Activated CD8-positive, alpha-beta T cell treated with anti-CD3 and anti-CD28 coated beads for 36 hours (primary cell): ENCODE results near the gene TMEM147. TPM values are rescaled to one million over a fixed set of nuclear protein-coding genes. Genes with fewer than 3 reads are reported as not detected.

Source experiments
- ATAC-seq: fragments of 200-7000 bp; cut with Tn5 transposase; one replicate; pipeline ENCODE4 v1.10.0; 2021; ENCODE audit warnings: mild to moderate bottlenecking, moderate library complexity
- CTCF ChIA-PET: fragments of 350-600 bp; sonication (Branson Sonifier 250); formaldehyde crosslinking; loops from one replicate; lab custom pipeline; 2021; ENCODE audit warnings: antibody characterized with exemption; lab: Charles Lee
- POLR2A ChIA-PET: fragments of 350-600 bp; sonication (Branson Sonifier 250); formaldehyde crosslinking; loops from one replicate; lab custom pipeline; 2021; ENCODE audit warnings: antibody characterized with exemption; lab: Charles Lee
- DNase-seq: peaks from one replicate; pipeline ENCODE4 v3.0.0-alpha.2; 2020
- H3K27ac Mint-ChIP-seq: one replicate; pipeline ENCODE4 v1.8.0; 2021; ENCODE audit warnings: mild to moderate bottlenecking, mixed read lengths
- H3K27me3 Mint-ChIP-seq: one replicate; pipeline ENCODE4 v1.8.0; 2021; ENCODE audit warnings: mixed read lengths
- H3K36me3 Mint-ChIP-seq: one replicate; pipeline ENCODE4 v1.8.0; 2021; ENCODE audit warnings: low read depth, mixed read lengths
- H3K4me1 Mint-ChIP-seq: one replicate; pipeline ENCODE4 v1.8.0; 2021; ENCODE audit warnings: low read depth, mixed read lengths
- H3K4me3 Mint-ChIP-seq: one replicate; pipeline ENCODE4 v1.8.0; 2021; ENCODE audit warnings: mild to moderate bottlenecking, moderate library complexity, mixed read lengths
- H3K9me3 Mint-ChIP-seq: one replicate; pipeline ENCODE4 v1.8.0; 2021; ENCODE audit warnings: mixed read lengths
- intact Hi-C: fragments of 100-400 bp; cut with micrococcal nuclease; formaldehyde crosslinking; loops from one replicate; pipeline ENCODE4 v1.10.0; 2022
- total RNA-seq, 2 experiments: library from RNA; stranded (reverse); gene quantifications; one replicate each; pipeline ENCODE4 v1.2.3, GENCODE V29; 2021
- TF ChIP-seq, protein P1 (sequence below): fragments of 200-600 bp; IDR thresholded peaks from one replicate; pipeline ENCODE4 v1.8.0; 2022; ENCODE audit warnings: antibody characterized with exemption, mild to moderate bottlenecking

The TMEM147 gene
- total RNA-seq, 2 experiments from 2014 or later: 81.7 to 86.6 TPM

- peaks cover 14% of the 10 kb centered on the region for H3K4me1 Mint-ChIP-seq
- CTCF ChIA-PET: no interaction called here
- POLR2A ChIA-PET: no interaction called here
Measured at GRCh38 chr19:35512831-35513627, 32.4 kb upstream of the TMEM147 start.

GRCh38 chr19:35513628-35514281 lies 31.7 kb upstream of the TMEM147 start, which contains the start of gene DMKN:
Gene DMKN, minus strand, starts transcription at chr19:35513649. Its CDS starts 174 bp downstream, at chr19:35513475.
- ATAC-seq: no peak
- H3K4me1 Mint-ChIP-seq: peaks cover 14% of the 10 kb centered on the region
- no peak within 1 kb of the TSS for H3K27ac Mint-ChIP-seq
- TF ChIP-seq, protein P1, sequence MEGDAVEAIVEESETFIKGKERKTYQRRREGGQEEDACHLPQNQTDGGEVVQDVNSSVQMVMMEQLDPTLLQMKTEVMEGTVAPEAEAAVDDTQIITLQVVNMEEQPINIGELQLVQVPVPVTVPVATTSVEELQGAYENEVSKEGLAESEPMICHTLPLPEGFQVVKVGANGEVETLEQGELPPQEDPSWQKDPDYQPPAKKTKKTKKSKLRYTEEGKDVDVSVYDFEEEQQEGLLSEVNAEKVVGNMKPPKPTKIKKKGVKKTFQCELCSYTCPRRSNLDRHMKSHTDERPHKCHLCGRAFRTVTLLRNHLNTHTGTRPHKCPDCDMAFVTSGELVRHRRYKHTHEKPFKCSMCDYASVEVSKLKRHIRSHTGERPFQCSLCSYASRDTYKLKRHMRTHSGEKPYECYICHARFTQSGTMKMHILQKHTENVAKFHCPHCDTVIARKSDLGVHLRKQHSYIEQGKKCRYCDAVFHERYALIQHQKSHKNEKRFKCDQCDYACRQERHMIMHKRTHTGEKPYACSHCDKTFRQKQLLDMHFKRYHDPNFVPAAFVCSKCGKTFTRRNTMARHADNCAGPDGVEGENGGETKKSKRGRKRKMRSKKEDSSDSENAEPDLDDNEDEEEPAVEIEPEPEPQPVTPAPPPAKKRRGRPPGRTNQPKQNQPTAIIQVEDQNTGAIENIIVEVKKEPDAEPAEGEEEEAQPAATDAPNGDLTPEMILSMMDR: no peak
- H3K27me3 Mint-ChIP-seq: peaks cover 27% of the 10 kb centered on the region
- no peak within 1 kb of the TSS for H3K4me3 Mint-ChIP-seq
- H3K9me3 Mint-ChIP-seq: no peaks in the 10 kb centered on the region
- no peaks in the 10 kb centered on the region for H3K36me3 Mint-ChIP-seq
- CTCF ChIA-PET: interaction anchor here (0.7 to 2.4 kb wide), 5 partner anchors 19 to 79 kb away, joined by 3 to 7 read pairs (median 3); no protein-coding TSS in a partner anchor
- POLR2A ChIA-PET: no interaction called here
- intact Hi-C loops: no loop called here
- no peak for DNase-seq

More at GRCh38 chr19:35512831-35513627, 32.4 kb upstream of the TMEM147 start:
- H3K27me3 Mint-ChIP-seq: peaks cover 27% of the 10 kb centered on the region
- no peak overlapping the region for H3K4me3 Mint-ChIP-seq
- no peak overlapping the region for H3K27ac Mint-ChIP-seq
- no peaks in the 10 kb centered on the region for H3K36me3 Mint-ChIP-seq
- no peak for ATAC-seq
- TF ChIP-seq, protein P1: no peak
- no peaks in the 10 kb centered on the region for H3K9me3 Mint-ChIP-seq
- DNase-seq: no peak
- intact Hi-C loops: no loop called here

GRCh38 chr19:35514282-35514809 lies 31.1 kb upstream of the TMEM147 start:
- ChIA-PET POLR2A (no interaction called here), CTCF (interaction anchor here (0.7 to 2.4 kb wide), 5 partner anchors 19 to 78 kb away, joined by 3 to 7 read pairs (median 3); no protein-coding TSS in a partner anchor)
- no peaks in the 10 kb centered on the region for H3K9me3 Mint-ChIP-seq
- TF ChIP-seq, protein P1: no peak
- peaks cover 25% of the 10 kb centered on the region for H3K27me3 Mint-ChIP-seq
- ATAC-seq (no peak), DNase-seq (no peak)
- intact Hi-C loops: no loop called here
- H3K27ac Mint-ChIP-seq: no peak overlapping the region
- H3K4me1 Mint-ChIP-seq: peaks cover 12% of the 10 kb centered on the region
- H3K4me3 Mint-ChIP-seq: no peak overlapping the region
- H3K36me3 Mint-ChIP-seq: no peaks in the 10 kb centered on the region

DNA sequence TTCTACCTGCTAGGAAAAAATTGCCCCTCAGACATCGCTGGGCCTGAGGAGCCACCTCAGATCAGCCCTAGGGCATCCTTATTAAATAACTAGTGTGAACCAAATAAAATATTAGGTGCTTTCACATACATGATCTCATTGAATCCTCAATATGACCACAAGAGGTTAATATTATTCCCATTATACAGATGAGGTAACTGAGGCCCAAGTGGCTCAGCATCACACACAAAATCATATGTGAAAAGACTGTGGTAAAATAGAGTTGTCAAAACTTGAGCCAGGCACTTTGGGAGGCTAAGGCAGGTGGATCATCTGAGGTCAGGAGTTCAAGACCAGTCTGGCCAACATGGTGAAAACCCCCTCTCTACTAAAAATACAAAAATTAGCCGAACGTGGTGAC lies 29.1 kb upstream of the TMEM147 start:
- DNase-seq (no peak), ATAC-seq (no peak)
- TF ChIP-seq, protein P1: no peak
- no peaks in the 10 kb centered on the region for H3K9me3 Mint-ChIP-seq
- H3K4me1 Mint-ChIP-seq: no peaks in the 10 kb centered on the region
- intact Hi-C loops: no loop called here
- no peak overlapping the region for H3K27ac Mint-ChIP-seq
- no peak overlapping the region for H3K4me3 Mint-ChIP-seq
- ChIA-PET POLR2A (no interaction called here), CTCF (interaction anchor here (0.7 to 1.4 kb wide), 2 partner anchors 10 to 67 kb away, joined by 3 read pairs; no protein-coding TSS in a partner anchor)
- H3K27me3 Mint-ChIP-seq: peaks cover 13% of the 10 kb centered on the region
- H3K36me3 Mint-ChIP-seq: no peaks in the 10 kb centered on the region
